Hepatocyte (in vitro differentiated cells): ENCODE data around the gene PRR18. TPM values are rescaled to one million over a fixed set of nuclear protein-coding genes. Genes with fewer than 3 reads are reported as not detected.
"Not testable (repeated sequence)": the region's sequence is repeated elsewhere in the genome, so short reads cannot be mapped to it uniquely, and the experiment has no call there.

Source experiments
- DNase-seq: peaks from one replicate; pipeline ENCODE4 v3.0.0-alpha.2; 2016; ENCODE audit warnings: low spot score
- H2AFZ ChIP-seq: fragments of 200-600 bp; sonication (generic); 2 replicates; pipeline ENCODE4 v1.6.0; 2016; ENCODE audit warnings: antibody characterized with exemption, mild to moderate bottlenecking
- H3K27ac ChIP-seq: fragments of 200-600 bp; sonication (generic); 2 replicates; pipeline ENCODE4 v1.5.1; 2016; ENCODE audit warnings: mild to moderate bottlenecking
- H3K27me3 ChIP-seq: fragments of 200-600 bp; sonication (generic); 2 replicates; pipeline ENCODE4 v1.6.1; 2016
- H3K36me3 ChIP-seq: fragments of 200-600 bp; sonication (generic); replicated peaks from 2 replicates; pipeline ENCODE4 v1.5.1; 2016; ENCODE audit warnings: low read depth; ENCODE audit not compliant: insufficient read depth
- H3K4me1 ChIP-seq: fragments of 200-600 bp; sonication (generic); 2 replicates; pipeline ENCODE4 v1.5.1; 2016; ENCODE audit warnings: mild to moderate bottlenecking, moderate library complexity; ENCODE audit not compliant: insufficient read depth
- H3K4me2 ChIP-seq: fragments of 200-600 bp; sonication (generic); 2 replicates; pipeline ENCODE4 v1.6.0; 2016
- H3K4me3 ChIP-seq: fragments of 200-600 bp; sonication (generic); 2 replicates; pipeline ENCODE4 v1.5.1; 2016; ENCODE audit warnings: mild to moderate bottlenecking
- H3K79me2 ChIP-seq: fragments of 200-600 bp; sonication (generic); 2 replicates; pipeline ENCODE4 v1.6.0; 2017; ENCODE audit warnings: mild to moderate bottlenecking
- H3K9me2 ChIP-seq: fragments of 200-600 bp; sonication (generic); replicated peaks from 2 replicates; pipeline ENCODE4 v1.6.0; 2017; ENCODE audit warnings: mild to moderate bottlenecking; ENCODE audit not compliant: insufficient read depth
- H3K9me3 ChIP-seq: fragments of 200-600 bp; sonication (generic); 2 replicates; pipeline ENCODE4 v1.5.1; 2016; ENCODE audit warnings: low read depth, mild to moderate bottlenecking
- H4K20me1 ChIP-seq: fragments of 200-600 bp; sonication (generic); 2 replicates; pipeline ENCODE4 v1.6.0; 2016; ENCODE audit warnings: mild to moderate bottlenecking; ENCODE audit not compliant: insufficient read depth, poor library complexity, severe bottlenecking
- CTCF ChIP-seq: fragments of 200-600 bp; sonication (generic); IDR thresholded peaks from 2 replicates; pipeline ENCODE4 v1.5.1; 2016; ENCODE audit warnings: antibody characterized with exemption, mild to moderate bottlenecking; ENCODE audit not compliant: poor library complexity
- EZH2 ChIP-seq: fragments of 200-600 bp; sonication (generic); IDR thresholded peaks from 2 replicates; pipeline ENCODE4 v1.6.1; 2016; ENCODE audit warnings: antibody characterized with exemption, mild to moderate bottlenecking, borderline replicate concordance
- EZH2phosphoT487 ChIP-seq: fragments of 200-600 bp; sonication (generic); IDR thresholded peaks from one replicate; pipeline ENCODE4 v1.6.1; 2018; ENCODE audit warnings: antibody characterized with exemption, mild to moderate bottlenecking, low read depth, moderate library complexity; ENCODE audit not compliant: unreplicated experiment, severe bottlenecking
- WGBS: methylation state at CpG from one replicate; pipeline ENCODE4 v1.1.6; 2016; ENCODE audit warnings: low lambda C conversion rate; ENCODE audit errors: missing lambda C conversion rate; 5-methylcytosine and 5-hydroxymethylcytosine counted together
- polyA plus RNA-seq: library from polyadenylated mRNA; unstranded; fragments of >200 nt; fragmentation: Nextera tagmentation; extraction: Ambion mirVana; gene quantifications from 2 replicates; pipeline ENCODE4 v1.2.1, GENCODE V29; 2016
- total RNA-seq: library from RNA; depleted of rRNA; stranded (reverse); fragments of >200 nt; gene quantifications from 2 replicates; pipeline ENCODE4 v1.2.3, GENCODE V29; 2014

The PRR18 gene
- total and polyA plus RNA-seq, 2 experiments from 2014 or later: 0.77 to 1.5 TPM

DNA sequence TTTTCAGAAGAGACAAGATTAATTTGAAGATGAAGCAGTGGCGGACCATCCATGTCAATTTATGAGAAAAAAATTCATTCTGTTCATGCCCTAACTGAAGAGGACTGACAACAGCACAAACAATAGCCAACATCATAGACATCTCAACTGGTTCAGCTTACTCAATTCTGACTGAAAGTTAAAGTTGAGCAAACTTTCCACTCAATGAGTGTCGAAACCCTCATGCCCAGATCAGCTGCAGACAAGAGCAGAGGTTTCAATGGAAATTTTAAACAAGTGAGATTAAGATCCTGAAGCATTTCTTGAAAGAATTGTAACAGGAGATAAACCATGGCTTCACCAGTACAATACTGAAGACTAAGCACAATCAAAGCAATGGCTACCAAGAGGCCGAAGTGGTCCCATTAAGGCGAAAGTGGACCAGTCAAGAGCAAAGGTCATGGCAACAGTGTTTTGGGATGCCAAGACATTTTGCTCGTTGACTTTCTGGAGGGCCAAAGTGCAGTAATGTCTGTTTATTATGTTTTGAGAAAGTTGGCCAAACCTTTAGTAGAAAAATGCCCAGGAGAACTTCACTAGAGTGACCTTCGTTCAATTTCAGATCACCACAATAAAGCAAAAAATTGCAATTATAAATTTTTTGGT, 40.2 kb upstream of the PRR18 start:
- no peaks in the 10 kb centered on the region for H4K20me1 ChIP-seq
- peaks cover 6% of the 10 kb centered on the region for H3K4me1 ChIP-seq
- H2AFZ ChIP-seq: no peak overlapping the region
- peaks cover 3% of the 10 kb centered on the region for H3K79me2 ChIP-seq
- H3K9me2 ChIP-seq: no peaks in the 10 kb centered on the region
- no peak overlapping the region for H3K4me3 ChIP-seq
- TF ChIP-seq EZH2: no peak
- TF ChIP-seq EZH2phosphoT487: no peak
- no peak for TF ChIP-seq CTCF
- H3K27me3 ChIP-seq: no peaks in the 10 kb centered on the region
- peak overlapping the region; percentile 3 for H3K27ac ChIP-seq
- no peaks in the 10 kb centered on the region for H3K36me3 ChIP-seq
- 89% methylated on average over 6 of the region's 6 CpGs for WGBS
- no peaks in the 10 kb centered on the region for H3K9me3 ChIP-seq
- DNase-seq: no peak
- H3K4me2 ChIP-seq: no peak overlapping the region

DNA sequence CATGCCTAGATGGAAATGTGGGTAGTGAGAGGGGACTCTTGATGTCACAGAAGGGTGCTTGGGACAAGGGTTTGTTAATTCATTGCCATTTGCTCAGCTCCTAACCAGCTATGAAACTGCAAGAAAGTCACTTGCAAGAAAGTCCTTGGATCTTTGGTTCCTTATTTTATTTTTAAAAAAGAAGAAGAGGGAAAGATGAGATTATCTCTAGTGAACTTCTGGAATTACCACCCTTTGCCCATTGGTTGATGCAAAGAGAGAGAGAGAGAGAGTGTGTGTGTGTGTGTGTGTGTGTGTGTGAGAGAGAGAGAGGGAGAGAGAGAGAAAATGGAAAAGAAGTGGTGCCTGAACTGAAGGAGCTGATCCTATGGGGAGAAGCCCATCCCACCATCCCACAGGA, 38.8 kb upstream of the PRR18 start:
- Histone ChIP-seq H3K27me3 (no peaks in the 10 kb centered on the region), H3K9me2 (no peaks in the 10 kb centered on the region), H2AFZ (no peak overlapping the region), H3K36me3 (no peaks in the 10 kb centered on the region), H3K4me1 (peaks cover 8% of the 10 kb centered on the region), H3K4me2 (no peak overlapping the region), H3K79me2 (peaks cover 12% of the 10 kb centered on the region), H4K20me1 (no peaks in the 10 kb centered on the region), H3K9me3 (no peaks in the 10 kb centered on the region), H3K27ac (no peak overlapping the region), H3K4me3 (no peak overlapping the region)
- no peak for TF ChIP-seq EZH2phosphoT487
- no peak for DNase-seq

- no peak overlapping the region for H3K4me2 ChIP-seq
- DNase-seq: no peak
- H2AFZ ChIP-seq: no peak overlapping the region
- H3K4me1 ChIP-seq: peaks cover 10% of the 10 kb centered on the region
- H3K36me3 ChIP-seq: no peaks in the 10 kb centered on the region
- H3K9me3 ChIP-seq: no peaks in the 10 kb centered on the region
- peaks cover 2% of the 10 kb centered on the region for H4K20me1 ChIP-seq
- H3K27me3 ChIP-seq: no peaks in the 10 kb centered on the region
- TF ChIP-seq EZH2phosphoT487: no peak
- no peak for TF ChIP-seq EZH2
- no peak for TF ChIP-seq CTCF
- 83% methylated on average over 3 of the region's 3 CpGs for WGBS
- H3K79me2 ChIP-seq: peaks cover 17% of the 10 kb centered on the region
- no peaks in the 10 kb centered on the region for H3K9me2 ChIP-seq
- no peak overlapping the region for H3K4me3 ChIP-seq
- no peak overlapping the region for H3K27ac ChIP-seq
Measured at GRCh38 chr6:166346449-166346848, 38.3 kb upstream of the PRR18 start.

- H3K4me3 ChIP-seq, H2AFZ ChIP-seq, H3K27me3 ChIP-seq, H3K27ac ChIP-seq, H3K36me3 ChIP-seq, H3K9me3 ChIP-seq, H3K4me2 ChIP-seq, DNase-seq, H3K9me2 ChIP-seq: not testable (repeated sequence)
- WGBS: 85% methylated on average over 9 of the region's 9 CpGs
- Histone ChIP-seq H4K20me1 (peaks cover 10% of the 10 kb centered on the region), H3K4me1 (peaks cover 18% of the 10 kb centered on the region), H3K79me2 (peaks cover 25% of the 10 kb centered on the region)
Measured at GRCh38 chr6:166345672-166346071, 37.5 kb upstream of the PRR18 start.

DNA sequence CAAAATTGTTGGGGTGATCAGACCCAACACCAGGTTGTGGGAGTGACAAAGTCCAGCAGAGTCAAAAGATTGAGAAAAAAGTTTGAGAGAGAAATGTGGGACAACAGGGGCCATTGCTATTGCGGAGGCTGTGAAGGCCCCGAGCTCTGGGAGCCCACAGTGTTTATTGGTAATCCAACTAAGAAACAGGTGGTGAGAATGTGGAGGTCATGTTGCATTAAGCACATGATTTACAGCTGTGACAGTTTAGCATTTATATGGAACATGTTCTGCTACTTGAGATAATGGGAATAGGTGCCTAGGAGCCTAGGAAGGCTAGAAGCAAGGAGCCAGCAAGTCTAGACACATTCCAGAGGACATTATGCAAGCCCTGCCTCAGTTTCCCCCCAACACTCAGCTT, 36.7 kb upstream of the PRR18 start:
- H3K4me3 ChIP-seq, H3K36me3 ChIP-seq, H3K9me3 ChIP-seq, H3K4me2 ChIP-seq, H2AFZ ChIP-seq, H3K9me2 ChIP-seq, H3K27me3 ChIP-seq, DNase-seq, H3K27ac ChIP-seq: not testable (repeated sequence)
- H4K20me1 ChIP-seq: peaks cover 15% of the 10 kb centered on the region
- 87% methylated on average over 2 of the region's 2 CpGs for WGBS
- H3K79me2 ChIP-seq: peaks cover 32% of the 10 kb centered on the region
- peaks cover 21% of the 10 kb centered on the region for H3K4me1 ChIP-seq
